Left ventricle myocardium inferior (tissue), 1 donor: ENCODE results near the gene ADGRF5. TPM values are rescaled to one million over a fixed set of nuclear protein-coding genes. Genes with fewer than 3 reads are reported as not detected.

Experiments
- DNase-seq: peaks from one replicate; pipeline ENCODE4 v3.0.0-alpha.2; 2020
- H3K27ac ChIP-seq: fragments of 200-600 bp; replicated peaks from 2 replicates; pipeline ENCODE4 v1.8.0; 2021
- H3K27me3 ChIP-seq: fragments of 200-600 bp; 2 replicates; pipeline ENCODE4 v1.8.0; 2021; ENCODE audit warnings: low read depth
- H3K36me3 ChIP-seq: fragments of 200-600 bp; 2 replicates; pipeline ENCODE4 v1.8.0; 2021
- H3K4me1 ChIP-seq: fragments of 200-600 bp; 2 replicates; pipeline ENCODE4 v1.8.0; 2021
- H3K4me3 ChIP-seq: fragments of 200-600 bp; 2 replicates; pipeline ENCODE4 v1.8.0; 2021; ENCODE audit warnings: mild to moderate bottlenecking, moderate library complexity
- H3K9me3 ChIP-seq: fragments of 200-600 bp; replicated peaks from 2 replicates; pipeline ENCODE4 v1.8.0; 2021
- CTCF ChIP-seq: fragments of 200-600 bp; IDR thresholded peaks from 2 replicates; pipeline ENCODE4 v1.8.0; 2021; ENCODE audit warnings: antibody characterized with exemption, mild to moderate bottlenecking, borderline replicate concordance
- intact Hi-C: fragments of 100-400 bp; cut with micrococcal nuclease; formaldehyde crosslinking; loops from one replicate; pipeline ENCODE4 v1.11.0; 2022
- total RNA-seq: library from RNA; stranded (reverse); fragmentation: NEBNext Ultra II Directional; extraction: Animal tissue kit (Norgen Biotek cat#: 25700); gene quantifications from one replicate; pipeline ENCODE4 v1.2.1, GENCODE V29; 2021
- donor health status: DM: no; HTN: yes; CAD: no; lungs with severe emphysema.

ADGRF5 gene
- total RNA-seq, 1 donor from 2014 or later, result 42.1 TPM

GRCh38 chr6:46954837-46955451 is 33.2 kb upstream of the ADGRF5 start:
- no peak for DNase-seq
- Histone ChIP-seq H3K4me1 (peaks cover 29% of the 10 kb centered on the region), H3K36me3 (no peaks in the 10 kb centered on the region), H3K4me3 (peak overlapping the region; percentile 53), H3K27me3 (no peaks in the 10 kb centered on the region), H3K27ac (peak overlapping the region; percentile 91), H3K9me3 (no peaks in the 10 kb centered on the region)
- TF ChIP-seq CTCF, result no peak
- intact Hi-C loops, result no loop called here

- DNase-seq, result no peak
- peaks cover 38% of the 10 kb centered on the region for H3K4me1 ChIP-seq
- no peaks in the 10 kb centered on the region for H3K9me3 ChIP-seq
- no peak for TF ChIP-seq CTCF
- intact Hi-C loops, result no loop called here
- H3K36me3 ChIP-seq, result no peaks in the 10 kb centered on the region
- peak overlapping the region; percentile 91 for H3K27ac ChIP-seq
- H3K4me3 ChIP-seq, result peak overlapping the region; percentile 53
- no peaks in the 10 kb centered on the region for H3K27me3 ChIP-seq
These were observed 32.2 kb upstream of the ADGRF5 start for GRCh38 chr6:46953921-46954320.

GRCh38 chr6:46949632-46950280 is 28.0 kb upstream of the ADGRF5 start:
- TF ChIP-seq CTCF, result no peak
- Histone ChIP-seq H3K4me3 (peak overlapping the region; percentile 31), H3K27me3 (no peaks in the 10 kb centered on the region), H3K4me1 (peaks cover 58% of the 10 kb centered on the region), H3K27ac (peak overlapping the region; percentile 91), H3K9me3 (no peaks in the 10 kb centered on the region), H3K36me3 (no peaks in the 10 kb centered on the region)
- peak; percentile 81 for DNase-seq
- intact Hi-C loops, result no loop called here

GRCh38 chr6:46948699-46949098 is 27.0 kb upstream of the ADGRF5 start:
- no peak for TF ChIP-seq CTCF
- peak overlapping the region; percentile 91 for H3K27ac ChIP-seq
- no peaks in the 10 kb centered on the region for H3K36me3 ChIP-seq
- no peak for DNase-seq
- no peaks in the 10 kb centered on the region for H3K27me3 ChIP-seq
- peaks cover 58% of the 10 kb centered on the region for H3K4me1 ChIP-seq
- no peaks in the 10 kb centered on the region for H3K9me3 ChIP-seq
- intact Hi-C loops, result no loop called here
- no peak overlapping the region for H3K4me3 ChIP-seq

GRCh38 chr6:46947497-46947896 is 25.8 kb upstream of the ADGRF5 start:
- Histone ChIP-seq H3K36me3 (no peaks in the 10 kb centered on the region), H3K4me1 (peaks cover 58% of the 10 kb centered on the region), H3K27me3 (no peaks in the 10 kb centered on the region), H3K9me3 (no peaks in the 10 kb centered on the region), H3K4me3 (peak overlapping the region; percentile 29), H3K27ac (peak overlapping the region; percentile 91)
- DNase-seq, result no peak
- intact Hi-C loops, result no loop called here
- no peak for TF ChIP-seq CTCF
